Measurements from ENCODE around the gene CYP4F3. TPM values are rescaled to one million over a fixed set of nuclear protein-coding genes. Genes with fewer than 3 reads are reported as not detected.

CYP4F3 gene
- total and polyA plus RNA-seq, 2 experiments from 2014 or later: not detected

- 14% methylated on average over 8 of the region's 8 CpGs for WGBS, 2 experiments (ENCODE audit: low coverage in 1 of 2, low lambda C conversion rate in 2 of 2, missing lambda C conversion rate in 2 of 2)
- H3K4me3 ChIP-seq: no peak overlapping the region
- no peaks in the 10 kb centered on the region for H3K9me3 ChIP-seq (ENCODE audit: low read depth)
- no peak overlapping the region for H3K27ac ChIP-seq
- in situ Hi-C loops (cut with MboI): no loop called here
- H3K9me2 ChIP-seq (ENCODE audit: insufficient read depth): no peaks in the 10 kb centered on the region
- no peak for DNase-seq
- no peaks in the 10 kb centered on the region for H3F3A ChIP-seq (ENCODE audit: insufficient read depth)
- no peaks in the 10 kb centered on the region for H4K20me1 ChIP-seq (ENCODE audit: insufficient read depth)
- H3K4me2 ChIP-seq (ENCODE audit: unreplicated experiment): no peak overlapping the region
- H3K79me2 ChIP-seq (ENCODE audit: insufficient read depth): no peaks in the 10 kb centered on the region
- H2AFZ ChIP-seq: no peak overlapping the region
- H3K36me3 ChIP-seq (ENCODE audit: low read depth): no peaks in the 10 kb centered on the region
- no peaks in the 10 kb centered on the region for H3K27me3 ChIP-seq (replicated peaks; ENCODE audit: insufficient read depth)
- H3K4me1 ChIP-seq (ENCODE audit: insufficient read depth): no peaks in the 10 kb centered on the region
- H3K9ac ChIP-seq: no peak overlapping the region
- TF ChIP-seq EZH2 (IDR thresholded peaks at IDR 0.05; ENCODE audit: insufficient read depth, poor library complexity, severe bottlenecking) (no peak), EZH2phosphoT487 (IDR thresholded peaks at IDR 0.05; ENCODE audit: insufficient read depth, low read depth) (no peak)
These were observed 40.0 kb downstream of the CYP4F3 start for GRCh38 chr19:15680478-15681322.

- Histone ChIP-seq H3K36me3 (ENCODE audit: low read depth) (no peaks in the 10 kb centered on the region), H2AFZ (no peak overlapping the region), H3K79me2 (ENCODE audit: insufficient read depth) (no peaks in the 10 kb centered on the region), H3K9me3 (ENCODE audit: low read depth) (no peaks in the 10 kb centered on the region), H3K27me3 (replicated peaks; ENCODE audit: insufficient read depth) (no peaks in the 10 kb centered on the region), H4K20me1 (ENCODE audit: insufficient read depth) (no peaks in the 10 kb centered on the region), H3K9me2 (ENCODE audit: insufficient read depth) (no peaks in the 10 kb centered on the region), H3K4me2 (ENCODE audit: unreplicated experiment) (no peak overlapping the region), H3K4me1 (ENCODE audit: insufficient read depth) (no peaks in the 10 kb centered on the region), H3K4me3 (no peak overlapping the region), H3K27ac (no peak overlapping the region), H3F3A (ENCODE audit: insufficient read depth) (no peaks in the 10 kb centered on the region), H3K9ac (no peak overlapping the region)
- TF ChIP-seq EZH2phosphoT487 (IDR thresholded peaks at IDR 0.05; ENCODE audit: insufficient read depth, low read depth): no peak
- TF ChIP-seq EZH2 (IDR thresholded peaks at IDR 0.05; ENCODE audit: insufficient read depth, poor library complexity, severe bottlenecking): no peak
- WGBS, 2 experiments (ENCODE audit: low coverage in 1 of 2, low lambda C conversion rate in 2 of 2, missing lambda C conversion rate in 2 of 2): 42 to 48% methylated on average over 10 of the region's 10 CpGs
- in situ Hi-C loops (cut with MboI): no loop called here
- no peak for DNase-seq
These were observed 42.7 kb downstream of the CYP4F3 start for GRCh38 chr19:15683411-15683810.

- Histone ChIP-seq H3K36me3 (ENCODE audit: low read depth) (no peaks in the 10 kb centered on the region), H3F3A (ENCODE audit: insufficient read depth) (no peaks in the 10 kb centered on the region), H3K27me3 (replicated peaks; ENCODE audit: insufficient read depth) (no peaks in the 10 kb centered on the region), H4K20me1 (ENCODE audit: insufficient read depth) (no peaks in the 10 kb centered on the region), H3K79me2 (ENCODE audit: insufficient read depth) (no peaks in the 10 kb centered on the region), H3K4me1 (ENCODE audit: insufficient read depth) (no peaks in the 10 kb centered on the region), H2AFZ (no peak overlapping the region), H3K4me2 (ENCODE audit: unreplicated experiment) (no peak overlapping the region), H3K9me2 (ENCODE audit: insufficient read depth) (no peaks in the 10 kb centered on the region), H3K27ac (no peak overlapping the region), H3K9me3 (ENCODE audit: low read depth) (no peaks in the 10 kb centered on the region), H3K4me3 (no peak overlapping the region), H3K9ac (no peak overlapping the region)
- DNase-seq: no peak
- TF ChIP-seq EZH2 (IDR thresholded peaks at IDR 0.05; ENCODE audit: insufficient read depth, poor library complexity, severe bottlenecking) (no peak), EZH2phosphoT487 (IDR thresholded peaks at IDR 0.05; ENCODE audit: insufficient read depth, low read depth) (no peak)
- in situ Hi-C loops (cut with MboI): no loop called here
- WGBS, 2 experiments (ENCODE audit: low coverage in 1 of 2, low lambda C conversion rate in 2 of 2, missing lambda C conversion rate in 2 of 2): 16 to 22% methylated on average over 9 of the region's 9 CpGs
These were observed 44.1 kb downstream of the CYP4F3 start for GRCh38 chr19:15684828-15685227.

GRCh38 chr19:15696654-15697194 is 56.0 kb downstream of the CYP4F3 start:
- Histone ChIP-seq H3K4me1 (ENCODE audit: insufficient read depth) (no peaks in the 10 kb centered on the region), H3K36me3 (ENCODE audit: low read depth) (no peaks in the 10 kb centered on the region), H4K20me1 (ENCODE audit: insufficient read depth) (no peaks in the 10 kb centered on the region), H3K27me3 (replicated peaks; ENCODE audit: insufficient read depth) (no peaks in the 10 kb centered on the region), H2AFZ (no peak overlapping the region), H3K4me3 (no peak overlapping the region), H3K4me2 (ENCODE audit: unreplicated experiment) (no peak overlapping the region), H3K9me2 (ENCODE audit: insufficient read depth) (no peaks in the 10 kb centered on the region), H3K27ac (no peak overlapping the region), H3K9ac (no peak overlapping the region), H3F3A (ENCODE audit: insufficient read depth) (no peaks in the 10 kb centered on the region), H3K79me2 (ENCODE audit: insufficient read depth) (no peaks in the 10 kb centered on the region), H3K9me3 (ENCODE audit: low read depth) (no peaks in the 10 kb centered on the region)
- in situ Hi-C loops (cut with MboI): no loop called here
- 38 to 39% methylated on average over 19 of the region's 19 CpGs for WGBS, 2 experiments (ENCODE audit: low coverage in 1 of 2, low lambda C conversion rate in 2 of 2, missing lambda C conversion rate in 2 of 2)
- no peak for DNase-seq
- no peak for TF ChIP-seq EZH2phosphoT487 (IDR thresholded peaks at IDR 0.05; ENCODE audit: insufficient read depth, low read depth)
- TF ChIP-seq EZH2 (IDR thresholded peaks at IDR 0.05; ENCODE audit: insufficient read depth, poor library complexity, severe bottlenecking): no peak
